K562 (cell line): Measurements from ENCODE around the gene SLC48A1. TPM values are rescaled to one million over a fixed set of nuclear protein-coding genes. Genes with fewer than 3 reads are reported as not detected.
A peak's percentile ranks its signal among the peaks of the same experiment; 100 is the strongest.

ENCODE experiments used
- ATAC-seq: fragments of 200-7000 bp; cut with Tn5 transposase; 3 replicates; pipeline ENCODE4 v1.9.1; 2020; ENCODE audit warnings: moderate library complexity
- BruUV-seq: library from RNA; stranded (reverse); fragments of 400-500 nt; replicated peaks from 2 replicates; lab custom pipeline; 2021; lab: Mats Ljungman, UMichigan
- CTCF ChIA-PET: fragments of 300-600 bp; formaldehyde crosslinking; extraction: SDS; loops from one replicate; lab custom pipeline; 2021; ENCODE audit warnings: low intra/inter-chr PET ratio; lab: Yijun Ruan, JAX
- POLR2A ChIA-PET: fragments of 300-600, 350-650 bp; sonication (Branson Sonifier 250); formaldehyde crosslinking; extraction: SDS; loops from one replicate; lab custom pipeline; 2021; ENCODE audit warnings: antibody characterized with exemption, inconsistent platforms; lab: Yijun Ruan, JAX
- DNase-seq, 4 experiments: peaks; one replicate each; pipeline versions ENCODE4 v3.0.0 to v3.0.0-alpha.2; 2011 to 2018; ENCODE audit warnings: low spot score in 3 of 4, mixed read lengths in 3 of 4; ENCODE audit errors: extremely low read depth in 1 of 4
- FAIRE-seq: peaks from 2 replicates; lab custom pipeline; 2011; peaks lifted over from hg19 to GRCh38; lab: Jason Lieb, UNC
- H2AFZ ChIP-seq: 2 replicates; pipeline ENCODE4 v1.6.0; 2011; ENCODE audit warnings: low read depth, low read length, control low read depth, inconsistent platforms
- H3K27ac ChIP-seq: fragments of 200-600 bp; 3 replicates; pipeline ENCODE4 v1.8.0; 2011; ENCODE audit warnings: low read depth, mild to moderate bottlenecking, control low read depth, inconsistent platforms, low read length, moderate library complexity, mixed read lengths; ENCODE audit errors: extremely low read depth
- H3K27me3 ChIP-seq, 2 experiments: fragments of 300-600 bp in 1 of 2; 2 replicates in 1 of 2; 3 replicates in 1 of 2; pipeline versions ENCODE4 v1.6.0 to v1.8.0; 2011; ENCODE audit warnings: inconsistent platforms in 2 of 2, low read length in 2 of 2, mild to moderate bottlenecking in 1 of 2, mixed read lengths in 1 of 2, moderate library complexity in 1 of 2; ENCODE audit not compliant: control insufficient read depth in 2 of 2, insufficient read depth in 2 of 2
- H3K36me3 ChIP-seq: fragments of 300-600 bp; 3 replicates; pipeline ENCODE4 v1.8.0; 2011; ENCODE audit warnings: mild to moderate bottlenecking, low read length, inconsistent platforms; ENCODE audit not compliant: control insufficient read depth, insufficient read depth
- H3K4me1 ChIP-seq, 2 experiments: fragments of 200-600 bp in 1 of 2; replicated peaks in 1 of 2; 2 replicates in 1 of 2; 3 replicates in 1 of 2; pipeline versions ENCODE4 v1.5.1 to v1.8.0; 2011; ENCODE audit warnings: inconsistent platforms in 2 of 2, low read length in 2 of 2, mild to moderate bottlenecking in 1 of 2, mixed read lengths in 1 of 2, moderate library complexity in 1 of 2; ENCODE audit not compliant: control insufficient read depth in 2 of 2, insufficient read depth in 2 of 2
- H3K4me2 ChIP-seq: 2 replicates; pipeline ENCODE4 v1.6.1; 2011; ENCODE audit warnings: low read length, control low read depth, inconsistent platforms, mixed read lengths; ENCODE audit not compliant: insufficient read depth
- H3K4me3 ChIP-seq: fragments of 200-600 bp; sonication (generic), shearing (Covaris generic); 2 replicates; pipeline ENCODE4 v1.5.1; 2016; ENCODE audit warnings: control low read depth, inconsistent platforms
- H3K79me2 ChIP-seq: fragments of 200-600 bp; 3 replicates; pipeline ENCODE4 v1.8.0; 2011; ENCODE audit warnings: low read length, inconsistent platforms; ENCODE audit not compliant: control insufficient read depth, insufficient read depth
- H3K9ac ChIP-seq, 2 experiments: 2 replicates each; pipeline versions ENCODE4 v1.6.0 to v1.6.1; 2011; ENCODE audit warnings: low read depth in 2 of 2, low read length in 2 of 2, control low read depth in 1 of 2, inconsistent platforms in 1 of 2, mild to moderate bottlenecking in 1 of 2, mixed read lengths in 1 of 2; ENCODE audit not compliant: insufficient read depth in 1 of 2
- H3K9me1 ChIP-seq: one replicate; pipeline ENCODE4 v1.6.0; 2011; ENCODE audit warnings: inconsistent platforms, mild to moderate bottlenecking, low read length, moderate library complexity; ENCODE audit not compliant: control insufficient read depth, insufficient read depth
- H3K9me3 ChIP-seq: replicated peaks from 2 replicates; pipeline ENCODE4 v1.5.1; 2011; ENCODE audit warnings: low read depth, low read length, inconsistent platforms; ENCODE audit not compliant: control insufficient read depth, insufficient read depth
- H4K20me1 ChIP-seq: replicated peaks from 2 replicates; pipeline ENCODE4 v1.6.1; 2011; ENCODE audit warnings: low read length, inconsistent platforms, mixed read lengths; ENCODE audit not compliant: control insufficient read depth, insufficient read depth
- ARID1B ChIP-seq: fragments of 450-650 bp; IDR thresholded peaks from 2 replicates; pipeline ENCODE4 v1.6.1; 2016; ENCODE audit warnings: antibody characterized with exemption, mild to moderate bottlenecking, inconsistent platforms
- ASH1L ChIP-seq: fragments of 450-650 bp; IDR thresholded peaks from 2 replicates; pipeline ENCODE4 v1.6.1; 2018; ENCODE audit warnings: borderline replicate concordance, mild to moderate bottlenecking, low read depth; ENCODE audit not compliant: partially characterized antibody
- BRCA1 ChIP-seq, 2 experiments: fragments of 450-650 bp in 1 of 2; sonication (generic) in 1 of 2; formaldehyde crosslinking in 1 of 2; IDR thresholded peaks; 2 replicates each; pipeline versions ENCODE4 v1.5.0 to v1.6.1; 2017 to 2020; ENCODE audit warnings: mild to moderate bottlenecking in 1 of 2, missing genetic modification reagents in 1 of 2
- CEBPG ChIP-seq, 3 experiments: fragments of 200-800 bp in 1 of 3; sonication (Bioruptor generic) in 1 of 3; sonication (generic) in 1 of 3; formaldehyde crosslinking in 1 of 3; IDR thresholded peaks in 2 of 3; conservative IDR thresholded peaks in 1 of 3; 2 replicates each; pipeline versions ENCODE4 v1.6.1 to v1.8.0; 2016 to 2022; ENCODE audit warnings: missing compliant biosample characterization in 2 of 3, missing genetic modification characterization in 2 of 3, mild to moderate bottlenecking in 1 of 3, missing genetic modification reagents in 1 of 3
- FOXA3 ChIP-seq, 2 experiments: fragments of 450-650 bp in 1 of 2; sonication (generic) in 1 of 2; formaldehyde crosslinking; IDR thresholded peaks in 1 of 2; conservative IDR thresholded peaks in 1 of 2; 2 replicates each; pipeline versions ENCODE4 v1.4.0 to v1.8.0; 2020 to 2022; ENCODE audit warnings: mild to moderate bottlenecking in 2 of 2, missing genetic modification reagents in 1 of 2
- GABPA ChIP-seq: fragments of 200-800 bp; sonication (Bioruptor generic); conservative IDR thresholded peaks from 2 replicates; pipeline ENCODE4 v1.6.1; 2016; ENCODE audit warnings: low read depth, missing genetic modification characterization, missing compliant biosample characterization
- MAX ChIP-seq: sonication (generic); formaldehyde crosslinking; IDR thresholded peaks from 2 replicates; pipeline ENCODE4 v1.9.0; 2022; ENCODE audit warnings: mild to moderate bottlenecking, missing genetic modification reagents
- MED1 ChIP-seq: sonication (generic); formaldehyde crosslinking; IDR thresholded peaks from 2 replicates; pipeline ENCODE4 v1.8.1; 2023; ENCODE audit warnings: missing genetic modification reagents, borderline replicate concordance
- MTA3 ChIP-seq: fragments of 450-650 bp; formaldehyde crosslinking; IDR thresholded peaks from 2 replicates; pipeline ENCODE4 v1.6.1; 2017; ENCODE audit warnings: mild to moderate bottlenecking, borderline replicate concordance
- RBBP5 ChIP-seq: fragments of 200-600 bp; sonication (generic); IDR thresholded peaks from 2 replicates; pipeline ENCODE4 v1.6.1; 2012; ENCODE audit warnings: borderline replicate concordance, mild to moderate bottlenecking, low read length, control low read depth, inconsistent platforms; ENCODE audit not compliant: insufficient read depth, poor library complexity, severe bottlenecking
- ZBTB26 ChIP-seq: fragments of 450-650 bp; formaldehyde crosslinking; IDR thresholded peaks from 2 replicates; pipeline ENCODE4 v1.4.0; 2022; ENCODE audit warnings: missing genetic modification characterization
- ZNF12 ChIP-seq: sonication (generic); formaldehyde crosslinking; IDR thresholded peaks from 2 replicates; pipeline ENCODE4 v1.4.0; 2020; ENCODE audit warnings: mild to moderate bottlenecking, missing genetic modification reagents
- ZNF511 ChIP-seq: sonication (generic); formaldehyde crosslinking; IDR thresholded peaks from 2 replicates; pipeline ENCODE4 v1.8.0; 2022; ENCODE audit warnings: mild to moderate bottlenecking, missing genetic modification reagents
- ZNF639 ChIP-seq, 2 experiments: fragments of 200-800 bp in 1 of 2; sonication (Bioruptor generic) in 1 of 2; sonication (generic) in 1 of 2; formaldehyde crosslinking in 1 of 2; IDR thresholded peaks in 1 of 2; conservative IDR thresholded peaks in 1 of 2; 2 replicates each; pipeline versions ENCODE4 v1.5.0 to v1.6.1; 2016 to 2020; ENCODE audit warnings: missing compliant biosample characterization in 1 of 2, missing genetic modification characterization in 1 of 2, missing genetic modification reagents in 1 of 2
- WGBS: fragments of 100-300 bp; shearing (Covaris generic); methylation state at CpG from one replicate; pipeline ENCODE4 v1.1.6; 2016; ENCODE audit warnings: low coverage, mixed read lengths; ENCODE audit not compliant: insufficient coverage; ENCODE audit errors: missing lambda C conversion rate; 5-methylcytosine and 5-hydroxymethylcytosine counted together
- in situ Hi-C: fragments of 300-500 bp; cut with MboI; formaldehyde crosslinking; loops from 4 replicates; pipeline ENCODE4 v1.15.0; 2018; ENCODE audit warnings: inconsistent platforms, mixed read lengths
- intact Hi-C: fragments of 100-400 bp; cut with micrococcal nuclease; formaldehyde crosslinking; loops from 2 replicates; pipeline ENCODE4 v1.14.2; 2022
- polyA plus RNA-seq, 8 experiments: library from polyadenylated mRNA; depleted of rRNA in 4 of 8; stranded (reverse) in 5 of 8; unstranded in 3 of 8; fragments of >200 nt; fragmentation: Nextera tagmentation in 2 of 8; fragmentation: Illumina TruSeq in 1 of 8; extraction: Ambion mirVana in 2 of 8; extraction: Trizol in 1 of 8; gene quantifications; 2 replicates each; pipeline versions ENCODE4 v1.2.1 to v1.2.3, GENCODE V29; 2011 to 2014; ENCODE audit warnings: inconsistent platforms in 1 of 8, missing spikeins in 1 of 8
- total RNA-seq, 7 experiments: library from RNA; depleted of rRNA in 6 of 7; stranded (reverse); fragments of >200 nt in 6 of 7; fragmentation: Illumina TruSeq in 2 of 7; extraction: Trizol in 2 of 7; gene quantifications; 2 replicates each; pipeline versions ENCODE4 v1.2.1 to v1.2.3, GENCODE V29; 2011 to 2021; ENCODE audit warnings: low replicate concordance in 1 of 7

Gene SLC48A1
- total and polyA plus RNA-seq, 9 of the 15 experiments (the other 6 are each of a cell fraction or from before 2014, with no cell fraction given): 10.7 to 37.5 (median 18.7) TPM

GRCh38 chr12:47777151-47777550 lies 4.1 kb downstream of the SLC48A1 start:
- no peak for DNase-seq
- in situ Hi-C loops: loop anchor here (10.0 kb wide), 1 partner anchor 62 kb away; no protein-coding TSS in a partner anchor
- intact Hi-C loops: no loop called here
- ChIA-PET POLR2A (interaction anchor here (0.6 to 5.4 kb wide), 17 partner anchors 8 to 67 kb away, joined by 3 to 38 read pairs (median 4); partner anchors contain the start of gene RAPGEF3), CTCF (interaction anchor here (1.2 to 4.5 kb wide), 2 partner anchors 34 to 62 kb away, joined by 3 to 42 read pairs; no protein-coding TSS in a partner anchor)
- H3K9me1 ChIP-seq: peaks cover 5% of the 10 kb centered on the region
- H3K36me3 ChIP-seq: peaks cover 36% of the 10 kb centered on the region; the same call in 2 of the 3 replicates
- TF ChIP-seq ASH1L (no peak), RBBP5 (peak; percentile 33), ZBTB26 (CRISPR knock-in tag) (0 out of 2 replicates have a peak, but pooled peaks have one; percentile 4), ZNF639 (CRISPR knock-in tag; conservative IDR thresholded peaks at IDR 0.05 in 1 of 2, IDR thresholded peaks at IDR 0.05 in 1 of 2) (0 out of 4 replicates have a peak, but pooled peaks of 1 of the 2 experiments have one; percentile 13), BRCA1 (IDR thresholded peaks at IDR 0.05) (no peak), BRCA1 (CRISPR knock-in tag; IDR thresholded peaks at IDR 0.05) (no peak), FOXA3 (CRISPR knock-in tag; conservative IDR thresholded peaks at IDR 0.05 in 1 of 2, IDR thresholded peaks at IDR 0.05 in 1 of 2) (0 out of 4 replicates have a peak, but pooled peaks of 1 of the 2 experiments have one; percentile 30), MAX (CRISPR knock-in tag) (0 out of 2 replicates have a peak, but pooled peaks have one; percentile 23), CEBPG (CRISPR knock-in tag; IDR thresholded peaks at IDR 0.05) (0 out of 2 replicates have a peak, but pooled peaks have one; percentile 2), CEBPG (tag; conservative IDR thresholded peaks at IDR 0.05 in 1 of 2, IDR thresholded peaks at IDR 0.05 in 1 of 2) (no peak), MTA3 (no peak), MED1 (CRISPR knock-in tag) (no peak), GABPA (peak; percentile 16; the same call in 1 of the 2 replicates), ZNF12 (CRISPR knock-in tag) (no peak), ZNF511 (0 out of 2 replicates have a peak, but pooled peaks have one; percentile 28), ARID1B (no peak)
- peak overlapping the region; percentile 92 for H3K27ac ChIP-seq
- H3K9me3 ChIP-seq: no peaks in the 10 kb centered on the region
- BruUV-seq: no TSS peak
- no peak overlapping the region for H2AFZ ChIP-seq
- peak overlapping the region; percentile 84 to 88 for H3K9ac ChIP-seq
- H3K27me3 ChIP-seq: no peaks in the 10 kb centered on the region
- no peak overlapping the region for H3K4me3 ChIP-seq
- FAIRE-seq: no peak
- 33% methylated on average over 1 of the region's 1 CpG for WGBS
- no peak for ATAC-seq
- H3K79me2 ChIP-seq: peaks cover 72% of the 10 kb centered on the region
- peaks cover 13% of the 10 kb centered on the region; the same call in 1 of the 2 replicates for H4K20me1 ChIP-seq
- H3K4me2 ChIP-seq: peak overlapping the region; percentile 94
- peaks cover 54 to 67% of the 10 kb centered on the region in 2 experiments for H3K4me1 ChIP-seq
